ENCODE results near the gene LENG8. TPM values are rescaled to one million over a fixed set of nuclear protein-coding genes. Genes with fewer than 3 reads are reported as not detected.

The LENG8 gene
- total and polyA plus RNA-seq, 10 of the 15 experiments (the other 5 are each of a cell fraction or from before 2014, with no cell fraction given), result 2.3 to 145 (median 34.4) TPM

DNA sequence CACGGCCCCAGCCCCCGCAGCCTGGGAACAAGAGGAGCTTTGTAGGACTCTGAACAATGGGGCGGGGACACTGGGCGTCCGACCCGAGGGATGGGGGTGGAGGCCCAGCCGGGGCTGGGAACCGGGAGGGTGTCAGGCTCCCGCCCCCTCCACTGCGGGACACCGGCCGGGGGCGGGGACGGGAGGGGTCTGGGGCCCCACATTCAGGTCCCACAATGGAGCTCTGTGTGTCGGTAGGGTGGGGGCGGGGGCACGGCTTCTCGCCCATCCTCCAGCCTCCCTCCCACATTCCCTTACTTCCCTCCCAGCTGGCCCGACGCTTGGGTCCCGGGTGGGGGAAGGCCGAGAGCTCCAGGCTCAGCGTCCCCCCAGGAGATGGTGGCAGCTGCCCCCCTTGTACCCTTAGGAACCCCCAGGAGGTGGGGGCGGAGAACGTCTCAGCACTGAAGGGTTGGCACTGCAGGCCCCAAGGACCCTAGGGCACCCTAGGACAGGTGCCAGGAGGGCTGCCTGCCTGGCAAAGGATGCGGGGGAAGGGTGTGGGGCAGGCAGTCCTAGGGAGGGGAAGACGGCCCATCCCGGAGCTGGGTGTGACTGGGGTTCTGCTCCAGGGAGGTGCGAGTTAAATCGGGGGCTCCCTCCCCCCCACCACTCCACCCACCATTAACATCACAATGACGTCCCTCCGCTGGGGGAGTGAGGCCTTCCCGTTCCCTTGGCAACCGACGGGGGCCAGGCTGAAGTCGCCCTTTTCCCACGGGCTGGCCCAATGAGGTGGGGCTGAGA lies 28.4 kb upstream of the LENG8 start:
- ChIA-PET CTCF (no interaction called here), POLR2A (no interaction called here), SMC1A (ENCODE audit: uncharacterized antibody, unreplicated experiment) (interaction anchor here (1.3 kb wide), 1 partner anchor 30 kb away, joined by 3 read pairs; no protein-coding TSS in a partner anchor), RAD21 (ENCODE audit: unreplicated experiment) (no interaction called here)
- FAIRE-seq (no peak), ATAC-seq (no peak), DNase-seq (ENCODE audit: low read depth, low spot score) (no peak)
- Histone ChIP-seq H3K79me2 (ENCODE audit: control insufficient read depth, insufficient read depth, low read length) (no peaks in the 10 kb centered on the region), H3K4me2 (ENCODE audit: control insufficient read depth, insufficient read depth) (no peak overlapping the region), H4K20me1 (ENCODE audit: control insufficient read depth, insufficient read depth) (no peaks in the 10 kb centered on the region), H3K4me1 (ENCODE audit: control insufficient read depth, insufficient read depth, low read length) (peaks cover 8% of the 10 kb centered on the region), H2AFZ (ENCODE audit: control insufficient read depth, low read depth, low read length) (no peak overlapping the region), H3K9ac (ENCODE audit: control insufficient read depth, insufficient read depth, low read length) (no peak overlapping the region), H3K27me3 (replicated peaks in 1 of 2; ENCODE audit: control insufficient read depth in 2 of 2, insufficient read depth in 2 of 2, low read length in 1 of 2) (peaks cover 0 to 3% of the 10 kb centered on the region in 2 experiments; a peak in 2 of 4 replicates), H3K36me3 (ENCODE audit: control insufficient read depth in 2 of 2, insufficient read depth in 2 of 2, low read length in 1 of 2) (no peaks in the 10 kb centered on the region), H3K9me3 (replicated peaks; ENCODE audit: control insufficient read depth, insufficient read depth, low read length) (no peaks in the 10 kb centered on the region), H3K27ac (ENCODE audit: control insufficient read depth, insufficient read depth) (no peak overlapping the region), H3K4me3 (no peak overlapping the region)
- WGBS (ENCODE audit: insufficient coverage, insufficient replicate concordance, low lambda C conversion rate, missing lambda C conversion rate), result 34% methylated on average over 16 of the region's 37 CpGs
- in situ Hi-C loops (cut with MboI) (no loop called here), intact Hi-C loops (cut with micrococcal nuclease; ENCODE audit: unreplicated experiment) (no loop called here)
- no TSS peak for BruUV-seq (replicated peaks)
- TF ChIP-seq REST (IDR thresholded peaks at IDR 0.05; ENCODE audit: low read depth, low read length), result no peak
- TF ChIP-seq RELB (IDR thresholded peaks at IDR 0.05; ENCODE audit: low read depth), result no peak
- no peak for TF ChIP-seq NFYA (IDR thresholded peaks at IDR 0.05; ENCODE audit: borderline replicate concordance, low read depth, low read length)
- TF ChIP-seq TARDBP (IDR thresholded peaks at IDR 0.05; ENCODE audit: borderline replicate concordance), result no peak
- TF ChIP-seq NR2F1 (conservative IDR thresholded peaks at IDR 0.05), result no peak
- TF ChIP-seq, protein P1, sequence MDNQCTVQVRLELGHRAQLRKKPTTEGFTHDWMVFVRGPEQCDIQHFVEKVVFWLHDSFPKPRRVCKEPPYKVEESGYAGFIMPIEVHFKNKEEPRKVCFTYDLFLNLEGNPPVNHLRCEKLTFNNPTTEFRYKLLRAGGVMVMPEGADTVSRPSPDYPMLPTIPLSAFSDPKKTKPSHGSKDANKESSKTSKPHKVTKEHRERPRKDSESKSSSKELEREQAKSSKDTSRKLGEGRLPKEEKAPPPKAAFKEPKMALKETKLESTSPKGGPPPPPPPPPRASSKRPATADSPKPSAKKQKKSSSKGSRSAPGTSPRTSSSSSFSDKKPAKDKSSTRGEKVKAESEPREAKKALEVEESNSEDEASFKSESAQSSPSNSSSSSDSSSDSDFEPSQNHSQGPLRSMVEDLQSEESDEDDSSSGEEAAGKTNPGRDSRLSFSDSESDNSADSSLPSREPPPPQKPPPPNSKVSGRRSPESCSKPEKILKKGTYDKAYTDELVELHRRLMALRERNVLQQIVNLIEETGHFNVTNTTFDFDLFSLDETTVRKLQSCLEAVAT (IDR thresholded peaks at IDR 0.05), result no peak
- no peak for TF ChIP-seq CBX3 (IDR thresholded peaks at IDR 0.05; ENCODE audit: borderline replicate concordance, low read depth)
- no peak for TF ChIP-seq RCOR1 (conservative IDR thresholded peaks at IDR 0.05; ENCODE audit: low read depth, low read length)
- TF ChIP-seq ZNF592 (IDR thresholded peaks at IDR 0.05), result no peak

Measured in GM12878 (cell line).